ENCODE measurements around the gene PLBD2. TPM values are rescaled to one million over a fixed set of nuclear protein-coding genes. Genes with fewer than 3 reads are reported as not detected.

The PLBD2 gene
- total RNA-seq, 1 donor from 2014 or later: 52.2 TPM

DNA sequence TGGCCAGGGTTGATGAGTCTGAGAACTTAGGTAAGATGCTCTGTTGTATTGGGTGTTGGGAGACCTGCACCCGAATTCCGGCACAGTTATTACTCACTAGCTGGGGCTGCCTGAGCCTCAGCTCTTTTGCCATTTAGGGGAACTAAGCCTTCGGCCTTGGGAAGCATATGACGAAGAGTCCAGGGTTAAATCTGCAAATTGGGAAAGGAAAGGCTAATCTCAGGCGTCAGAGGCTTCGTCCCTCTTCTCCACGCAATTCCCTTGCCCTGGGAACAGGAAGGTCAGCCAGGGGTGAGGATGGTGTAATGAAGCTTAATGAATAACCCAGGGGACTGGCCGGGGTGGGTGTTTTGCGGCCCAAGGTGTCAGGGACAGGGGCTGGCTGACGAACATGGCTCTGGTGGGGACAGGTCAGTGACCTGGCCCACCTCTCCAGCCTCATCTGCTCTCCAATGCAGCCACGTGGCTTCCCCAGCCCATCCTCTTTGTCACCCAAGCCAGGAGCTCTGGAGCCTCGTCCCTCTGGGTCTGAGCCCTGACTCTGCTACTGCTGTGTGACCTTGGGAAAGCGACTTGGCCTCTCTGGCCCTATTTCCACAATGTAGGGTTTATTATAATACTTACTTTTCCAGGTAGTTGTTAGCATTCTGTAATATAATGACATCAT is 60.0 kb downstream of the PLBD2 start:
- no peak for FAIRE-seq
- Histone ChIP-seq H3K27ac (ENCODE audit: low read depth, low read length) (no peak overlapping the region), H3K27me3 (ENCODE audit: insufficient read depth, low read length) (no peaks in the 10 kb centered on the region), H3K4me2 (ENCODE audit: low read length) (no peak overlapping the region), H3K4me3 (ENCODE audit: insufficient read depth, low read depth, low read length) (no peak overlapping the region), H2AFZ (ENCODE audit: low read depth, low read length) (no peak overlapping the region), H4K20me1 (ENCODE audit: insufficient read depth, low read length) (no peaks in the 10 kb centered on the region), H3K9ac (ENCODE audit: low read length) (no peak overlapping the region), H3K79me2 (ENCODE audit: insufficient read depth, low read length) (peaks cover 7% of the 10 kb centered on the region), H3K9me3 (ENCODE audit: insufficient read depth, low read depth, low read length) (no peaks in the 10 kb centered on the region), H3K36me3 (ENCODE audit: insufficient read depth, low read length) (no peaks in the 10 kb centered on the region), H3K4me1 (ENCODE audit: insufficient read depth, low read length) (peaks cover 10% of the 10 kb centered on the region)
- Mint-ChIP-seq H3K27me3 (ENCODE audit: low read depth, unreplicated experiment) (peaks cover 14% of the 10 kb centered on the region), H3K27ac (ENCODE audit: unreplicated experiment) (no peak overlapping the region), H3K36me3 (ENCODE audit: low read depth, unreplicated experiment) (no peaks in the 10 kb centered on the region), H3K4me3 (ENCODE audit: unreplicated experiment) (no peak overlapping the region), H3K4me1 (ENCODE audit: low read depth, unreplicated experiment) (peaks cover 8% of the 10 kb centered on the region), H3K9me3 (ENCODE audit: unreplicated experiment) (no peaks in the 10 kb centered on the region)
- TF ChIP-seq EZH2 (IDR thresholded peaks at IDR 0.05; ENCODE audit: insufficient read depth, low read length): no peak
- TF ChIP-seq, protein P1, sequence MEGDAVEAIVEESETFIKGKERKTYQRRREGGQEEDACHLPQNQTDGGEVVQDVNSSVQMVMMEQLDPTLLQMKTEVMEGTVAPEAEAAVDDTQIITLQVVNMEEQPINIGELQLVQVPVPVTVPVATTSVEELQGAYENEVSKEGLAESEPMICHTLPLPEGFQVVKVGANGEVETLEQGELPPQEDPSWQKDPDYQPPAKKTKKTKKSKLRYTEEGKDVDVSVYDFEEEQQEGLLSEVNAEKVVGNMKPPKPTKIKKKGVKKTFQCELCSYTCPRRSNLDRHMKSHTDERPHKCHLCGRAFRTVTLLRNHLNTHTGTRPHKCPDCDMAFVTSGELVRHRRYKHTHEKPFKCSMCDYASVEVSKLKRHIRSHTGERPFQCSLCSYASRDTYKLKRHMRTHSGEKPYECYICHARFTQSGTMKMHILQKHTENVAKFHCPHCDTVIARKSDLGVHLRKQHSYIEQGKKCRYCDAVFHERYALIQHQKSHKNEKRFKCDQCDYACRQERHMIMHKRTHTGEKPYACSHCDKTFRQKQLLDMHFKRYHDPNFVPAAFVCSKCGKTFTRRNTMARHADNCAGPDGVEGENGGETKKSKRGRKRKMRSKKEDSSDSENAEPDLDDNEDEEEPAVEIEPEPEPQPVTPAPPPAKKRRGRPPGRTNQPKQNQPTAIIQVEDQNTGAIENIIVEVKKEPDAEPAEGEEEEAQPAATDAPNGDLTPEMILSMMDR (IDR thresholded peaks at IDR 0.05; ENCODE audit: insufficient read depth, low read depth, low read length): no peak
- DNase-seq (ENCODE audit: low read depth): no peak

DNA sequence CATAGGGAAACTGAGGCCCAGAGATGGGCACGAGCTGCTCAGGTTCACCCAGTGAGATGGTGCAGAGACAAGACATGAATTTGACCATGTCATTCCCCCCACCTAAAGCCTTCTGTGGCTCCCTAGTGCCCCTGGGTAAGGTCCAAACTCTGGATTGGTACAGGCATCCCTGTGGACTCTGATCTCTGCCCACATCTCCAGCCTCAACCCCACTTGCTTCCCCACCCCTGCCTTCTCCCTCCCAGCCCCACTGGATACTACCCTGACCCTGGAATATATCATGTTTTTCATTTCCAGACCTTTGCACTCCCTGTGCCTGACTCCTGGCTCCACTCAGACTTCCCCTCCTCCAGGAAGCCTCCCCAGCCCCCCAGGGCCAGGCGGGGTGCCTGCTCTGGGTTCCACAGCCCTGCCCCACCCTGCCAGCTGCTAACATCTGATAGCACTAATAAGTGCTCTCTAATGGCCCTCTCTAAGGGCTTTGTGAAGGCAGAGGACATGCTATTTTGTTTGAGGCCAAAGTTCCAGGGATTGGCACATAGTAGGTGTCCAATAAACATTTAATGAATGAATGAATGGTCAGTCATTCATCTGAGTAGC is 62.7 kb downstream of the PLBD2 start:
- Mint-ChIP-seq H3K36me3 (ENCODE audit: low read depth, unreplicated experiment) (no peaks in the 10 kb centered on the region), H3K4me3 (ENCODE audit: unreplicated experiment) (no peak overlapping the region), H3K4me1 (ENCODE audit: low read depth, unreplicated experiment) (peaks cover 5% of the 10 kb centered on the region), H3K27ac (ENCODE audit: unreplicated experiment) (no peak overlapping the region), H3K27me3 (ENCODE audit: low read depth, unreplicated experiment) (peaks cover 10% of the 10 kb centered on the region), H3K9me3 (ENCODE audit: unreplicated experiment) (no peaks in the 10 kb centered on the region)
- no peak overlapping the region for H3K27ac ChIP-seq (ENCODE audit: low read depth, low read length)
- no peak overlapping the region for H3K9ac ChIP-seq (ENCODE audit: low read length)
- no peaks in the 10 kb centered on the region for H3K9me3 ChIP-seq (ENCODE audit: insufficient read depth, low read depth, low read length)
- FAIRE-seq (no peak), DNase-seq (ENCODE audit: low read depth) (no peak)
- H3K4me3 ChIP-seq (ENCODE audit: insufficient read depth, low read depth, low read length): no peak overlapping the region
- no peaks in the 10 kb centered on the region for H3K27me3 ChIP-seq (ENCODE audit: insufficient read depth, low read length)
- no peak overlapping the region for H3K4me2 ChIP-seq (ENCODE audit: low read length)
- TF ChIP-seq, protein P1 (IDR thresholded peaks at IDR 0.05; ENCODE audit: insufficient read depth, low read depth, low read length): no peak
- TF ChIP-seq EZH2 (IDR thresholded peaks at IDR 0.05; ENCODE audit: insufficient read depth, low read length): no peak
- H3K4me1 ChIP-seq (ENCODE audit: insufficient read depth, low read length): peaks cover 10% of the 10 kb centered on the region
- H2AFZ ChIP-seq (ENCODE audit: low read depth, low read length): no peak overlapping the region
- peaks cover 7% of the 10 kb centered on the region for H3K79me2 ChIP-seq (ENCODE audit: insufficient read depth, low read length)
- no peaks in the 10 kb centered on the region for H3K36me3 ChIP-seq (ENCODE audit: insufficient read depth, low read length)
- no peaks in the 10 kb centered on the region for H4K20me1 ChIP-seq (ENCODE audit: insufficient read depth, low read length)

Measured in astrocyte (in vitro differentiated cells and primary cell).